Bronchial epithelial cell (primary cell): ENCODE measurements around the gene CHCHD1. TPM values are rescaled to one million over a fixed set of nuclear protein-coding genes. Genes with fewer than 3 reads are reported as not detected.
A peak's percentile ranks its signal among the peaks of the same experiment; 100 is the strongest.

ENCODE experiments used
- DNase-seq: peaks from one replicate; pipeline ENCODE4 v3.0.0-alpha.2; 2010; ENCODE audit warnings: low read depth
- FAIRE-seq: peaks from 2 replicates; lab custom pipeline; 2011; peaks lifted over from hg19 to GRCh38; lab: Jason Lieb, UNC
- H3K27me3 ChIP-seq: 2 replicates; pipeline ENCODE4 v1.5.1; 2011; ENCODE audit warnings: low read length; ENCODE audit not compliant: control insufficient read depth, insufficient read depth
- H3K36me3 ChIP-seq: 2 replicates; pipeline ENCODE4 v1.5.1; 2011; ENCODE audit warnings: low read length; ENCODE audit not compliant: control insufficient read depth, insufficient read depth
- H3K4me3 ChIP-seq: 2 replicates; pipeline ENCODE4 v1.5.1; 2011; ENCODE audit warnings: mild to moderate bottlenecking, low read depth, low read length, control low read depth
- CTCF ChIP-seq: IDR thresholded peaks from 2 replicates; pipeline ENCODE4 v1.5.1; 2011; ENCODE audit warnings: mild to moderate bottlenecking, moderate library complexity, low read length, control low read depth, inconsistent platforms; ENCODE audit not compliant: insufficient read depth, severe bottlenecking
- total RNA-seq: library from RNA; depleted of rRNA; stranded (reverse); fragments of >200 nt; gene quantifications from 2 replicates; pipeline ENCODE4 v1.2.1, GENCODE V29; 2014

The CHCHD1 gene
- total RNA-seq, 1 donor from 2014 or later: 13.2 TPM

DNA sequence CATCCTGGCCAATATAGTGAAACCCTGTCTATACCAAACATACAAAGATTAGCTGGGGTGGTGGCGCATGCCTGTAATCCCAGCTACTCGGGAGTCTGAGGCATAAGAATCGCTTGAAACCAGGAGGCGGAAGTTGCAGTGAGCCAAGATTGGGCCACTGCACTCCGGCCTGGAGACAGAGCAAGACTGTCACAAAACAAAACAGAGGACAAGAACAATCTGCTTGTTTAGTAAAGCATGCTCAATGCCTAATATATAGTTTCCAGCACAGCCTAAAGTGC, 39.5 kb upstream of the CHCHD1 start:
- no peaks in the 10 kb centered on the region for H3K27me3 ChIP-seq
- no peak overlapping the region for H3K4me3 ChIP-seq
- no peak for DNase-seq
- H3K36me3 ChIP-seq: peaks cover 2% of the 10 kb centered on the region
- TF ChIP-seq CTCF: no peak
- no peak for FAIRE-seq

DNA sequence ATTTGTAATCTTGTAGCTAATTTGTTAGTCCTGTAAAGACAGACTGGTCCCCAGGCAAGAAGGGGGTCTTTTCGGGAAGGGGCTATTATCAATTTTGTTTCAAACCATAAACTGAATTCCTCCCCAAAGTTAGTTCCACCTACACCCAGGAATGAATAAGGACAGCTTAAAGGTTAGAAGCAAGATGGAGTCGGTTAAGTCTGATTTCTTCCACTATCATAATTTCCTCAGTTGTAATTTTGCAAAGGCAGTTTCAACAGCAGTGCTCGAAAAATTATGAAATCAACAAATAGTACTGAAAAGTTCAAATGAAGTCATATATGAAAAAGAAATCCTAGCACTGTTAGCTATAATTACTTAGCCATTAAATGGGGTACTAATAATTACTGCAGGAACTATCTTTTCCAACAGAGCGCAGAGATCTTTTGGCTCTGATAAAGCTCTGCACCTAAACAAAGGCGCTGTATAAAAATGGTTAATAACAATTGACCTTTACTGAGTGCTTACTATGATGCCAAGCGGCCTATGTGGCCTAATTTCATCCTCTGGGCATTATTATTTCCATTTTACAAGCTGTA, 38.4 kb upstream of the CHCHD1 start:
- Histone ChIP-seq H3K36me3 (peaks cover 2% of the 10 kb centered on the region), H3K4me3 (peak overlapping the region; percentile 81), H3K27me3 (no peaks in the 10 kb centered on the region)
- DNase-seq (no peak), FAIRE-seq (no peak)
- no peak for TF ChIP-seq CTCF

- DNase-seq (peak; percentile 86), FAIRE-seq (no peak)
- Histone ChIP-seq H3K4me3 (peak within 1 kb of the TSS; percentile 81), H3K27me3 (no peaks in the 10 kb centered on the region), H3K36me3 (peaks cover 2% of the 10 kb centered on the region)
- no peak for TF ChIP-seq CTCF
These were observed 37.8 kb upstream of the CHCHD1 start, which contains the start of gene SEC24C for GRCh38 chr10:73743905-73744663. SEC24C (plus strand) TSS chr10:73744372; CDS start chr10:73746833, 2,461 bp downstream.

GRCh38 chr10:73744664-73744975, 37.2 kb upstream of the CHCHD1 start:
- Histone ChIP-seq H3K36me3 (peaks cover 2% of the 10 kb centered on the region), H3K27me3 (no peaks in the 10 kb centered on the region), H3K4me3 (peak overlapping the region; percentile 81)
- DNase-seq: peak; percentile 50
- no peak for FAIRE-seq
- no peak for TF ChIP-seq CTCF

DNA sequence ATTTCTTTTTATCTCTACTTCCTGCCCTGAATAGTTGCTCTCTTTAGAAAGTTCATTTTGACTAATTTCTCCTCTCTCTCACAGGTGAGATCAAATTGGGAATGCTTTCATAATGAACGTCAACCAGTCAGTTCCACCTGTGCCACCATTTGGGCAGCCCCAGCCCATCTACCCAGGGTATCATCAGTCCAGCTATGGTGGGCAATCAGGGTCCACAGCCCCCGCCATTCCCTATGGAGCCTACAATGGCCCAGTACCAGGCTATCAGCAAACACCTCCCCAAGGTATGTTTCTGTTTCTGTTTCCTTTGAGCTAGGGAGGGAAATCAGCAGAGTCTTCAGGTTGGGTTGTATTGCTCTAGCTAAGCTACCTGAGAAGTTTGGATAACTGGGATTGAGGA, 35.1 kb upstream of the CHCHD1 start:
- DNase-seq (no peak), FAIRE-seq (no peak)
- Histone ChIP-seq H3K27me3 (no peaks in the 10 kb centered on the region), H3K4me3 (no peak overlapping the region), H3K36me3 (peaks cover 15% of the 10 kb centered on the region)
- TF ChIP-seq CTCF: no peak
